ENCODE measurements around the gene ZNF678.

DNA sequence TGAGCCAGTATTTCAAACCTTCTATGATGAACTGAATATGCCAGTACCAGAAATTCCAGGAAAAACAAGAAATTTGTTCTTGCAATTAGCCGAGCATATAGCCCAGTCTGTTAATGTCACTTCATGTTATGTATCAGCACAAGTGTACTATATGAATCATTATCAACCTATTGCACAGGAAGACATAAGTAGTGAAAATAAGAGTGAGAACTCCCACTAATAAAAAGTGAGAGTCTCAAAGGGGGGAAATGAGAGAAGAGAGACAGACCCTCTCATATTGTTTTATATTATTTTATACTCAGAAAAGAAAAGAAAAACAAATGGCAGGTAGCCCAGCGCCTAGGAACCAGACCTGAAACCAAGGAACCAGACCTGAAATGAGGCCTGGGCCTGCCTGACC is 155.6 kb downstream of the ZNF678 start:
- no peak for TF ChIP-seq RARB (CRISPR knock-in tag; IDR thresholded peaks at IDR 0.05)
- TF ChIP-seq, protein P1, sequence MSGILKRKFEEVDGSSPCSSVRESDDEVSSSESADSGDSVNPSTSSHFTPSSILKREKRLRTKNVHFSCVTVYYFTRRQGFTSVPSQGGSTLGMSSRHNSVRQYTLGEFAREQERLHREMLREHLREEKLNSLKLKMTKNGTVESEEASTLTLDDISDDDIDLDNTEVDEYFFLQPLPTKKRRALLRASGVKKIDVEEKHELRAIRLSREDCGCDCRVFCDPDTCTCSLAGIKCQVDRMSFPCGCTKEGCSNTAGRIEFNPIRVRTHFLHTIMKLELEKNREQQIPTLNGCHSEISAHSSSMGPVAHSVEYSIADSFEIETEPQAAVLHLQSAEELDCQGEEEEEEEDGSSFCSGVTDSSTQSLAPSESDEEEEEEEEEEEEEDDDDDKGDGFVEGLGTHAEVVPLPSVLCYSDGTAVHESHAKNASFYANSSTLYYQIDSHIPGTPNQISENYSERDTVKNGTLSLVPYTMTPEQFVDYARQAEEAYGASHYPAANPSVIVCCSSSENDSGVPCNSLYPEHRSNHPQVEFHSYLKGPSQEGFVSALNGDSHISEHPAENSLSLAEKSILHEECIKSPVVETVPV (CRISPR knock-in tag; IDR thresholded peaks at IDR 0.05), result no peak
- no peak for TF ChIP-seq ARNTL (CRISPR knock-in tag; IDR thresholded peaks at IDR 0.05; ENCODE audit: borderline replicate concordance, low read depth)
- no peak for TF ChIP-seq OSR1 (CRISPR knock-in tag; IDR thresholded peaks at IDR 0.05)
- TF ChIP-seq, protein P2, sequence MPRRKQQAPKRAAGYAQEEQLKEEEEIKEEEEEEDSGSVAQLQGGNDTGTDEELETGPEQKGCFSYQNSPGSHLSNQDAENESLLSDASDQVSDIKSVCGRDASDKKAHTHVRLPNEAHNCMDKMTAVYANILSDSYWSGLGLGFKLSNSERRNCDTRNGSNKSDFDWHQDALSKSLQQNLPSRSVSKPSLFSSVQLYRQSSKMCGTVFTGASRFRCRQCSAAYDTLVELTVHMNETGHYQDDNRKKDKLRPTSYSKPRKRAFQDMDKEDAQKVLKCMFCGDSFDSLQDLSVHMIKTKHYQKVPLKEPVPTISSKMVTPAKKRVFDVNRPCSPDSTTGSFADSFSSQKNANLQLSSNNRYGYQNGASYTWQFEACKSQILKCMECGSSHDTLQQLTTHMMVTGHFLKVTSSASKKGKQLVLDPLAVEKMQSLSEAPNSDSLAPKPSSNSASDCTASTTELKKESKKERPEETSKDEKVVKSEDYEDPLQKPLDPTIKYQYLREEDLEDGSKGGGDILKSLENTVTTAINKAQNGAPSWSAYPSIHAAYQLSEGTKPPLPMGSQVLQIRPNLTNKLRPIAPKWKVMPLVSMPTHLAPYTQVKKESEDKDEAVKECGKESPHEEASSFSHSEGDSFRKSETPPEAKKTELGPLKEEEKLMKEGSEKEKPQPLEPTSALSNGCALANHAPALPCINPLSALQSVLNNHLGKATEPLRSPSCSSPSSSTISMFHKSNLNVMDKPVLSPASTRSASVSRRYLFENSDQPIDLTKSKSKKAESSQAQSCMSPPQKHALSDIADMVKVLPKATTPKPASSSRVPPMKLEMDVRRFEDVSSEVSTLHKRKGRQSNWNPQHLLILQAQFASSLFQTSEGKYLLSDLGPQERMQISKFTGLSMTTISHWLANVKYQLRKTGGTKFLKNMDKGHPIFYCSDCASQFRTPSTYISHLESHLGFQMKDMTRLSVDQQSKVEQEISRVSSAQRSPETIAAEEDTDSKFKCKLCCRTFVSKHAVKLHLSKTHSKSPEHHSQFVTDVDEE (CRISPR knock-in tag; IDR thresholded peaks at IDR 0.05), result no peak
- TF ChIP-seq ESRRG (CRISPR knock-in tag; IDR thresholded peaks at IDR 0.05), result no peak
- TF ChIP-seq, protein P3, sequence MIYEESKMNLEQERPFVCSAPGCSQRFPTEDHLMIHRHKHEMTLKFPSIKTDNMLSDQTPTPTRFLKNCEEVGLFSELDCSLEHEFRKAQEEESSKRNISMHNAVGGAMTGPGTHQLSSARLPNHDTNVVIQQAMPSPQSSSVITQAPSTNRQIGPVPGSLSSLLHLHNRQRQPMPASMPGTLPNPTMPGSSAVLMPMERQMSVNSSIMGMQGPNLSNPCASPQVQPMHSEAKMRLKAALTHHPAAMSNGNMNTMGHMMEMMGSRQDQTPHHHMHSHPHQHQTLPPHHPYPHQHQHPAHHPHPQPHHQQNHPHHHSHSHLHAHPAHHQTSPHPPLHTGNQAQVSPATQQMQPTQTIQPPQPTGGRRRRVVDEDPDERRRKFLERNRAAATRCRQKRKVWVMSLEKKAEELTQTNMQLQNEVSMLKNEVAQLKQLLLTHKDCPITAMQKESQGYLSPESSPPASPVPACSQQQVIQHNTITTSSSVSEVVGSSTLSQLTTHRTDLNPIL (CRISPR knock-in tag; IDR thresholded peaks at IDR 0.05; ENCODE audit: low read depth), result no peak
- no peak for TF ChIP-seq ZC3H10 (CRISPR knock-in tag; IDR thresholded peaks at IDR 0.05)
- TF ChIP-seq BACH2 (CRISPR knock-in tag; IDR thresholded peaks at IDR 0.05; ENCODE audit: borderline replicate concordance), result no peak
- TF ChIP-seq TCF4 (CRISPR knock-in tag; IDR thresholded peaks at IDR 0.05; ENCODE audit: borderline replicate concordance), result no peak
- no peak for TF ChIP-seq ZFP3 (CRISPR knock-in tag; IDR thresholded peaks at IDR 0.05)
- TF ChIP-seq ZNF70 (CRISPR knock-in tag; IDR thresholded peaks at IDR 0.05), result no peak
